Measurements from ENCODE around the gene MGAM2.

- TF ChIP-seq CBX8 (IDR thresholded peaks at IDR 0.05) (no peak), RAD21 (conservative IDR thresholded peaks at IDR 0.05 in 1 of 2, IDR thresholded peaks at IDR 0.05 in 1 of 2) (no peak)
- TF ChIP-seq, protein P1, sequence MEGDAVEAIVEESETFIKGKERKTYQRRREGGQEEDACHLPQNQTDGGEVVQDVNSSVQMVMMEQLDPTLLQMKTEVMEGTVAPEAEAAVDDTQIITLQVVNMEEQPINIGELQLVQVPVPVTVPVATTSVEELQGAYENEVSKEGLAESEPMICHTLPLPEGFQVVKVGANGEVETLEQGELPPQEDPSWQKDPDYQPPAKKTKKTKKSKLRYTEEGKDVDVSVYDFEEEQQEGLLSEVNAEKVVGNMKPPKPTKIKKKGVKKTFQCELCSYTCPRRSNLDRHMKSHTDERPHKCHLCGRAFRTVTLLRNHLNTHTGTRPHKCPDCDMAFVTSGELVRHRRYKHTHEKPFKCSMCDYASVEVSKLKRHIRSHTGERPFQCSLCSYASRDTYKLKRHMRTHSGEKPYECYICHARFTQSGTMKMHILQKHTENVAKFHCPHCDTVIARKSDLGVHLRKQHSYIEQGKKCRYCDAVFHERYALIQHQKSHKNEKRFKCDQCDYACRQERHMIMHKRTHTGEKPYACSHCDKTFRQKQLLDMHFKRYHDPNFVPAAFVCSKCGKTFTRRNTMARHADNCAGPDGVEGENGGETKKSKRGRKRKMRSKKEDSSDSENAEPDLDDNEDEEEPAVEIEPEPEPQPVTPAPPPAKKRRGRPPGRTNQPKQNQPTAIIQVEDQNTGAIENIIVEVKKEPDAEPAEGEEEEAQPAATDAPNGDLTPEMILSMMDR (IDR thresholded peaks at IDR 0.05), result no peak
Measured at GRCh38 chr7:142110098-142110497, 1.4 kb upstream of the MGAM2 start.

Measured in A549 (cell line).